H1 (cell line): ENCODE data around the gene USP6. TPM values are rescaled to one million over a fixed set of nuclear protein-coding genes. Genes with fewer than 3 reads are reported as not detected.

Source experiments
- CTCF ChIA-PET: fragments of 300-600 bp; sonication (Branson Sonifier 250); formaldehyde crosslinking; loops from one replicate; lab custom pipeline; 2021; ENCODE audit not compliant: partially characterized antibody; lab: Charles Lee
- POLR2A ChIA-PET: fragments of 300-600 bp; sonication (Branson Sonifier 250); formaldehyde crosslinking; loops from one replicate; lab custom pipeline; 2021; ENCODE audit warnings: inconsistent platforms; ENCODE audit not compliant: partially characterized antibody; lab: Charles Lee
- DNase-seq, 2 experiments: peaks; one replicate each; pipeline versions ENCODE4 v3.0.0 to v3.0.0-alpha.2; 2010 to 2022; ENCODE audit warnings: low spot score in 2 of 2, low read depth in 1 of 2, mixed read lengths in 1 of 2
- FAIRE-seq: peaks from 2 replicates; lab custom pipeline; 2011; peaks lifted over from hg19 to GRCh38; lab: Jason Lieb, UNC
- H2AFZ ChIP-seq: 2 replicates; pipeline ENCODE4 v1.8.1; 2012; ENCODE audit warnings: low read length, inconsistent platforms
- H2AK5ac ChIP-seq: 2 replicates; pipeline ENCODE4 v1.6.1; 2013; ENCODE audit warnings: low read depth, low read length
- H2BK120ac ChIP-seq: replicated peaks from 2 replicates; pipeline ENCODE3; 2013; ENCODE audit warnings: low read depth, low read length, inconsistent platforms
- H2BK12ac ChIP-seq: 2 replicates; pipeline ENCODE4 v1.6.1; 2013; ENCODE audit warnings: low read depth, low read length
- H2BK15ac ChIP-seq: 2 replicates; pipeline ENCODE4 v1.6.1; 2013; ENCODE audit warnings: low read length
- H2BK20ac ChIP-seq: 2 replicates; pipeline ENCODE4 v1.6.1; 2013; ENCODE audit warnings: low read length
- H2BK5ac ChIP-seq: 2 replicates; pipeline ENCODE4 v1.6.1; 2013; ENCODE audit warnings: low read depth, low read length
- H3K14ac ChIP-seq: 2 replicates; pipeline ENCODE4 v1.6.1; 2013; ENCODE audit warnings: inconsistent platforms; ENCODE audit not compliant: insufficient read length
- H3K18ac ChIP-seq: 2 replicates; pipeline ENCODE4 v1.6.1; 2013; ENCODE audit warnings: low read length; ENCODE audit errors: extremely low read depth
- H3K23ac ChIP-seq: 2 replicates; pipeline ENCODE4 v1.6.1; 2013; ENCODE audit warnings: inconsistent platforms; ENCODE audit not compliant: insufficient read length
- H3K23me2 ChIP-seq: 2 replicates; pipeline ENCODE4 v1.6.1; 2013; ENCODE audit warnings: low read depth, low read length
- H3K27ac ChIP-seq: 2 replicates; pipeline ENCODE4 v1.6.1; 2011; ENCODE audit warnings: low read depth, low read length, inconsistent platforms
- H3K27me3 ChIP-seq, 4 experiments: replicated peaks in 1 of 4; 1 replicate in 1 of 4; 2 replicates in 3 of 4; pipeline versions ENCODE4 v1.6.1 to v1.8.1; 2011 to 2013; ENCODE audit warnings: low read length in 3 of 4, mild to moderate bottlenecking in 3 of 4, inconsistent platforms in 2 of 4, mixed read lengths in 2 of 4, moderate library complexity in 1 of 4; ENCODE audit not compliant: control insufficient read depth in 3 of 4, insufficient read depth in 3 of 4; ENCODE audit errors: extremely low read depth in 1 of 4
- H3K36me3 ChIP-seq, 4 experiments: 2 replicates each; pipeline versions ENCODE4 v1.6.1 to v1.8.1; 2011 to 2013; ENCODE audit warnings: mild to moderate bottlenecking in 4 of 4, low read length in 3 of 4, moderate library complexity in 2 of 4, control low read depth in 1 of 4, inconsistent platforms in 1 of 4; ENCODE audit not compliant: insufficient read depth in 4 of 4, control insufficient read depth in 2 of 4
- H3K4ac ChIP-seq: replicated peaks from 2 replicates; pipeline ENCODE3; 2013; ENCODE audit warnings: low read length, low read depth, mixed read lengths, inconsistent platforms; ENCODE audit not compliant: insufficient read length
- H3K4me1 ChIP-seq, 4 experiments: replicated peaks in 1 of 4; 1 replicate in 1 of 4; 2 replicates in 3 of 4; pipeline versions ENCODE4 v1.6.1 to v1.8.1; 2011 to 2013; ENCODE audit warnings: low read length in 3 of 4, inconsistent platforms in 2 of 4, mixed read lengths in 1 of 4; ENCODE audit not compliant: insufficient read depth in 4 of 4, control insufficient read depth in 3 of 4
- H3K4me2 ChIP-seq, 2 experiments: 2 replicates each; pipeline versions ENCODE4 v1.6.1 to v1.8.1; 2011 to 2013; ENCODE audit warnings: low read depth in 2 of 2, low read length in 2 of 2, control low read depth in 1 of 2, inconsistent platforms in 1 of 2, mild to moderate bottlenecking in 1 of 2; ENCODE audit not compliant: insufficient read depth in 1 of 2
- H3K4me3 ChIP-seq, 4 experiments: fragments of 200-600, 300-600 bp in 1 of 4; sonication (generic), shearing (Covaris generic), sonication (Bioruptor Twin) in 1 of 4; 2 replicates each; pipeline versions ENCODE4 v1.5.1 to v1.8.1; 2011 to 2016; ENCODE audit warnings: low read length in 4 of 4, low read depth in 3 of 4, control low read depth in 2 of 4, inconsistent platforms in 2 of 4, mild to moderate bottlenecking in 2 of 4, mixed read lengths in 1 of 4, moderate library complexity in 1 of 4; ENCODE audit not compliant: insufficient read depth in 2 of 4; ENCODE audit errors: extremely low read depth in 1 of 4
- H3K56ac ChIP-seq: replicated peaks from 2 replicates; pipeline ENCODE3; 2013; ENCODE audit warnings: low read depth, mild to moderate bottlenecking, mixed read lengths, low read length, inconsistent platforms; ENCODE audit not compliant: insufficient read length
- H3K79me1 ChIP-seq: 2 replicates; pipeline ENCODE4 v1.6.1; 2013; ENCODE audit warnings: low read depth, low read length, control low read depth
- H3K79me2 ChIP-seq, 2 experiments: 2 replicates each; pipeline versions ENCODE4 v1.6.1 to v1.8.1; 2012 to 2013; ENCODE audit warnings: low read length in 2 of 2, mild to moderate bottlenecking in 2 of 2, inconsistent platforms in 1 of 2; ENCODE audit not compliant: insufficient read depth in 2 of 2, control insufficient read depth in 1 of 2
- H3K9ac ChIP-seq, 4 experiments: replicated peaks in 1 of 4; 1 replicate in 1 of 4; 2 replicates in 3 of 4; pipeline versions ENCODE4 v1.6.1 to v1.8.1; 2011 to 2013; ENCODE audit warnings: low read depth in 3 of 4, low read length in 3 of 4, control low read depth in 2 of 4, mild to moderate bottlenecking in 2 of 4, moderate library complexity in 2 of 4, inconsistent platforms in 1 of 4; ENCODE audit errors: extremely low read depth in 1 of 4
- H3K9me3 ChIP-seq, 2 experiments: 2 replicates each; pipeline versions ENCODE4 v1.6.1 to v1.8.1; 2012 to 2013; ENCODE audit warnings: mild to moderate bottlenecking in 2 of 2, moderate library complexity in 2 of 2, control low read depth in 1 of 2, inconsistent platforms in 1 of 2, low read depth in 1 of 2, low read length in 1 of 2, mixed read lengths in 1 of 2; ENCODE audit not compliant: insufficient read depth in 2 of 2
- H4K20me1 ChIP-seq, 2 experiments: replicated peaks in 1 of 2; 2 replicates each; pipeline versions ENCODE3 to v1.8.1; 2011 to 2013; ENCODE audit warnings: inconsistent platforms in 2 of 2, low read length in 2 of 2, mild to moderate bottlenecking in 1 of 2; ENCODE audit not compliant: insufficient read depth in 2 of 2, control insufficient read depth in 1 of 2
- H4K5ac ChIP-seq: 2 replicates; pipeline ENCODE4 v1.6.1; 2013; ENCODE audit warnings: low read length, low read depth, mixed read lengths, inconsistent platforms; ENCODE audit not compliant: insufficient read length
- H4K8ac ChIP-seq: 2 replicates; pipeline ENCODE4 v1.8.0; 2013; ENCODE audit warnings: mild to moderate bottlenecking, moderate library complexity, low read length, inconsistent platforms; ENCODE audit not compliant: insufficient read depth; ENCODE audit errors: extremely low read depth
- H4K91ac ChIP-seq: replicated peaks from 2 replicates; pipeline ENCODE3; 2013; ENCODE audit warnings: low read length, mixed read lengths, inconsistent platforms; ENCODE audit not compliant: insufficient read length
- ATF2 ChIP-seq: IDR thresholded peaks from 2 replicates; pipeline ENCODE4 v1.6.1; 2012; ENCODE audit warnings: low read length, inconsistent platforms
- CREB1 ChIP-seq: IDR thresholded peaks from 2 replicates; pipeline ENCODE4 v1.6.1; 2012; ENCODE audit warnings: inconsistent platforms
- CTBP2 ChIP-seq: IDR thresholded peaks from 2 replicates; pipeline ENCODE4 v1.7.0; 2011; ENCODE audit warnings: borderline replicate concordance, mild to moderate bottlenecking, moderate library complexity, mixed read lengths, low read length; ENCODE audit not compliant: insufficient read depth, insufficient read length
- NANOG ChIP-seq: IDR thresholded peaks from 2 replicates; pipeline ENCODE4 v1.6.1; 2011; ENCODE audit warnings: low read length, low read depth, mild to moderate bottlenecking, inconsistent platforms; ENCODE audit not compliant: insufficient read depth, poor library complexity, severe bottlenecking
- RNF2 ChIP-seq: fragments of 200-900, 300-1000 bp; sonication (generic); IDR thresholded peaks from 2 replicates; pipeline ENCODE4 v1.7.1; 2016; ENCODE audit warnings: borderline replicate concordance, low read depth, mild to moderate bottlenecking, antibody characterized with exemption, low read length; ENCODE audit not compliant: poor library complexity, severe bottlenecking; ENCODE audit errors: missing control alignments
- TEAD4 ChIP-seq: IDR thresholded peaks from 2 replicates; pipeline ENCODE4 v1.6.1; 2012; ENCODE audit warnings: low read depth, low read length, inconsistent platforms, mixed read lengths
- USF2 ChIP-seq: IDR thresholded peaks from 2 replicates; pipeline ENCODE4 v1.6.1; 2011; ENCODE audit warnings: low read length, improper control_type of control experiment
- WGBS, 2 experiments: shearing (Covaris generic) in 1 of 2; methylation state at CpG; one replicate each; pipeline versions ENCODE4 v1.1.6 to v1.1.7; 2013 to 2015; ENCODE audit warnings: low lambda C conversion rate in 2 of 2, mixed read lengths in 2 of 2, inconsistent platforms in 1 of 2, low coverage in 1 of 2, missing lambda C conversion rate in 1 of 2; ENCODE audit not compliant: insufficient replicate concordance in 2 of 2, insufficient coverage in 1 of 2, insufficient read length in 1 of 2; ENCODE audit errors: extremely low coverage in 1 of 2, missing lambda C conversion rate in 1 of 2; 5-methylcytosine and 5-hydroxymethylcytosine counted together
- polyA plus RNA-seq, 7 experiments: library from polyadenylated mRNA; depleted of rRNA in 3 of 7; stranded (reverse) in 5 of 7; unstranded in 2 of 7; fragments of >200 nt in 5 of 7; fragments of 200-250 nt in 2 of 7; gene quantifications; 1 replicate in 5 of 7; 2 replicates in 1 of 7; 4 replicates in 1 of 7; pipeline versions ENCODE4 v1.2.1 to v1.2.3, GENCODE V29; 2011 to 2013; ENCODE audit warnings: missing spikeins in 2 of 7, mixed read lengths in 2 of 7
- total RNA-seq: library from RNA; stranded (reverse); fragmentation: NEBNext Ultra II Directional; extraction: Animal tissue kit (Norgen Biotek cat#: 25700); gene quantifications from 2 replicates; pipeline ENCODE4 v1.2.1, GENCODE V29; 2021

Gene USP6
- total and polyA plus RNA-seq, 2 of the 8 experiments (the other 6 are each of a cell fraction or from before 2014, with no cell fraction given), result 0.08 to 0.32 TPM

DNA sequence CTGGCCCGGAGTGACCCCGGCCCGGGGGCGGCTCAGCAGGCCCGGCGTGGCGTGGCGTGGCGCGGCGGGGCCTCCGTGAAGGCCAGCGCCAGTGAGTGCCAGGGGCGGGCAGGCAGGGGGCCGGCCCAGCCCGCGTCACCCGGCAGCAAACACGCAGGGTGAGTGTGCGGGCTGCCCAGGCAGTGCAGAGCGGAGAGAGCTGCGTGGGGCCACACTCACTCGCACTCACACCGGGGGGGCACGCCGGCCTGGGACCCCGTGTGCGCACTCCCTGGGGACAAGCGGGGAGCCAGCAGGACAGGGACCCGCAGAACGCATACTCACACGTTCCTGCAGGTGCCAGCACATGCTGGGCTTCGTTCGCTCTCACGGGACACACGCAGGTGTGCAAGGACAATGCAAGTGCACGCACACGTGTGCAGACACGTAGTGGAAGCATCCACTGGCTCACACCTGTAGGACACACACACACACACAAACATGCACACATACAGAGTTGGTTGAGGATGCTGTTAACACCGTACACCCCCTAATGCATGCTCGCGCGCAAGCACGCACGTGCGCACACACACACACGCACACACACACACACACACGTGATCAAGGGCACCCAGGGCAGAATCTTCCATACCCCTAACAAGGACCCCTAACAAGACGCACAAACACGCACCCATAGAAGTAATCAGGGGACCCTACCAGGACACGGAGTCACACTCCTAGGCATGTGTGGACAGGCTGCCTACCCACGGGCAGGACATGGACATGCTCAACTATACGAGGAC, 7.7 kb downstream of the USP6 start:
- no peaks in the 10 kb centered on the region; the same call in 1 of the 2 replicates for H3K79me1 ChIP-seq
- H2BK120ac ChIP-seq, result no peak overlapping the region
- peak overlapping the region; percentile 71 for H4K8ac ChIP-seq
- no peak overlapping the region for H4K91ac ChIP-seq
- peak overlapping the region in 2 of 4 experiments; percentile 58 to 74; a peak in 4 of 8 replicates for H3K4me3 ChIP-seq
- H3K36me3 ChIP-seq, result no peaks in the 10 kb centered on the region
- H2BK15ac ChIP-seq, result peak overlapping the region; percentile 84
- peak overlapping the region; percentile 40; the same call in 1 of the 2 replicates for H2BK20ac ChIP-seq
- DNase-seq, result no peak
- no peak for FAIRE-seq
- H3K79me2 ChIP-seq, result no peaks in the 10 kb centered on the region
- H3K4ac ChIP-seq, result peak overlapping the region; percentile 53
- H2AK5ac ChIP-seq, result peak overlapping the region; percentile 98; the same call in 1 of the 2 replicates
- H3K27ac ChIP-seq, result no peak overlapping the region
- peak overlapping the region; percentile 63 to 97 for H3K4me2 ChIP-seq
- no peak overlapping the region for H3K56ac ChIP-seq
- H3K18ac ChIP-seq, result no peak overlapping the region; the same call in none of the 2 replicates
- no peaks in the 10 kb centered on the region for H3K9me3 ChIP-seq
- CTCF ChIA-PET, result no interaction called here
- H2BK5ac ChIP-seq, result no peak overlapping the region
- POLR2A ChIA-PET, result interaction anchor here (1.1 to 4.2 kb wide), 4 partner anchors 8 to 39 kb away, joined by 3 to 28 read pairs (median 8); partner anchors contain the start of gene ZNF232
- no peak overlapping the region for H2AFZ ChIP-seq
- peaks cover 0 to 2% of the 10 kb centered on the region in 2 experiments for H4K20me1 ChIP-seq
- H2BK12ac ChIP-seq, result peak overlapping the region; percentile 92; the same call in 1 of the 2 replicates
- no peak overlapping the region for H3K14ac ChIP-seq
- H3K4me1 ChIP-seq, result peaks cover 0 to 5% (median 2%) of the 10 kb centered on the region in 4 experiments; a peak in 3 of 7 replicates
- H4K5ac ChIP-seq, result no peak overlapping the region
- no peak overlapping the region; a peak in 1 of 7 replicates for H3K9ac ChIP-seq
- 81% methylated on average over 32 of the region's 53 CpGs; no CpG with 5 or more reads in 1 of the 2 experiments for WGBS, 2 experiments
- H3K23ac ChIP-seq, result peak overlapping the region; percentile 32
- H3K27me3 ChIP-seq, result peaks cover 0 to 26% (median 14%) of the 10 kb centered on the region in 4 experiments; a peak in 6 of 7 replicates
- H3K23me2 ChIP-seq, result peaks cover 5% of the 10 kb centered on the region; the same call in 1 of the 2 replicates
- TF ChIP-seq USF2 (no peak), NANOG (no peak), TEAD4 (no peak), RNF2 (no peak), CREB1 (no peak), ATF2 (no peak), CTBP2 (no peak)
